ENCODE results near the gene ZNF621. TPM values are rescaled to one million over a fixed set of nuclear protein-coding genes. Genes with fewer than 3 reads are reported as not detected.

ZNF621 gene
- total and polyA plus RNA-seq, 2 of the 8 experiments (the other 6 are each of a cell fraction or from before 2014, with no cell fraction given) = 10.9 to 15.4 TPM

DNA sequence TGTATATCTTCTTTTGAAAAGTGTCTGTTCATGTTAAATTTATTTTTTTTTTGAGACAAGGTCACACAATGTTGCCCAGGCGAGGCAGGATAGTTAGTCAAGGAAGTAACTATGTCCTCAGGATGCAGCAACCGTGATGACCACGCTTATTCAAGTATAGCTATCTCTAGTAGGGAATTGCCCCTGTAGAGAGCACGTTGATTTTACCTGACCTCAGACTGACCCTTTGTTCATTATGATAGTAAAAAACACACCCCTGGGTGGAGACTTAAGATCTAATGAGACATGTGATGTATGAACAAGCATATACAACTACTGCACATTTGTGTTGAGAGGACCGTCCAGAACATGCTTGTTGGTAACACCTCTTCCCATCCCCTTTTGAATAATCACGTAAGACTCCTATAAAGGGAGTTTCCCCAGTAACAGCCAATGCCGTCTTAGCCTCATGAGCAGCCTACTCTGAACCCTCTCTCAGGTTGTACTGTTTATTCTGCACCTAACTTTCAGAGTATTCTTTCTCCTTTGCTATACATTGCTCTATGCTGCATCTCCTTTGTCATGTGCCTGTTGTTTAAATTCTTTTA, 32.9 kb downstream of the ZNF621 start (continued):
- TF ChIP-seq CTBP2 (IDR thresholded peaks at IDR 0.05; ENCODE audit: borderline replicate concordance, insufficient read depth, insufficient read length, low read length) = no peak
- no peak for TF ChIP-seq KDM5A (IDR thresholded peaks at IDR 0.05; ENCODE audit: low read length)
- no peak for TF ChIP-seq CHD7 (IDR thresholded peaks at IDR 0.05; ENCODE audit: insufficient replicate concordance, low read length)
- no peak for TF ChIP-seq RNF2 (IDR thresholded peaks at IDR 0.05; ENCODE audit: borderline replicate concordance, low read depth, low read length, missing control alignments, poor library complexity, severe bottlenecking)
- TF ChIP-seq GTF2F1 (IDR thresholded peaks at IDR 0.05; ENCODE audit: borderline replicate concordance, low read depth, low read length) = no peak

Measured in H1 (cell line).